GM20000 (cell line): ENCODE data around the gene PTRHD1.

Experiments used
- DNase-seq: peaks from one replicate; pipeline ENCODE4 v3.0.0; 2012; ENCODE audit warnings: low spot score
- CTCF ChIP-seq: IDR thresholded peaks from 2 replicates; pipeline ENCODE4 v1.5.1; 2012; ENCODE audit warnings: mild to moderate bottlenecking, control low read depth; ENCODE audit errors: extremely low read depth, missing control alignments

Gene PTRHD1

DNA sequence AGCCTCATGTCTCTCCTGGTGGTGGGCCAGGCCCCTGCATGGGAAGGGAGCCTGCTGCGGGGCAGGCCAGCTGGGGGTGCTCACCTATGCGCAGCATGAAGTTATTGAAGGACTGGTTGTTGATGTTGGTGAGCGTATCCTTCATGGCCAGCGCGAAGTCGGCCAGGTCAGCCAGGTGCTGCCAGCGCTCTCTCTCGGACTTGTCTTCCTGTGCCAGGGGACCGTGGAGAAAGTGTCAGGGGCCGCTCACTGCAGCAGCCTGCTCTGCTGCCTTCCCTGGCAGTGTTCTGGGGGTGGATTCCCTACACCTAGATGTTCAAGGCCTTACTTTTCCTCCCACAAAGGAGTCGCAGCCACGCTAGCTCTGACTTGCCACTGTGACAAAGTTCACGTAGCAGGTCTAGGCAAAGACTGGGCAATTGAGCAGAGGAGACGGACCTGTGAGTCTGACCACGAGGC is 28.3 kb upstream of the PTRHD1 start:
- no peak for DNase-seq
- TF ChIP-seq CTCF, result no peak

DNA sequence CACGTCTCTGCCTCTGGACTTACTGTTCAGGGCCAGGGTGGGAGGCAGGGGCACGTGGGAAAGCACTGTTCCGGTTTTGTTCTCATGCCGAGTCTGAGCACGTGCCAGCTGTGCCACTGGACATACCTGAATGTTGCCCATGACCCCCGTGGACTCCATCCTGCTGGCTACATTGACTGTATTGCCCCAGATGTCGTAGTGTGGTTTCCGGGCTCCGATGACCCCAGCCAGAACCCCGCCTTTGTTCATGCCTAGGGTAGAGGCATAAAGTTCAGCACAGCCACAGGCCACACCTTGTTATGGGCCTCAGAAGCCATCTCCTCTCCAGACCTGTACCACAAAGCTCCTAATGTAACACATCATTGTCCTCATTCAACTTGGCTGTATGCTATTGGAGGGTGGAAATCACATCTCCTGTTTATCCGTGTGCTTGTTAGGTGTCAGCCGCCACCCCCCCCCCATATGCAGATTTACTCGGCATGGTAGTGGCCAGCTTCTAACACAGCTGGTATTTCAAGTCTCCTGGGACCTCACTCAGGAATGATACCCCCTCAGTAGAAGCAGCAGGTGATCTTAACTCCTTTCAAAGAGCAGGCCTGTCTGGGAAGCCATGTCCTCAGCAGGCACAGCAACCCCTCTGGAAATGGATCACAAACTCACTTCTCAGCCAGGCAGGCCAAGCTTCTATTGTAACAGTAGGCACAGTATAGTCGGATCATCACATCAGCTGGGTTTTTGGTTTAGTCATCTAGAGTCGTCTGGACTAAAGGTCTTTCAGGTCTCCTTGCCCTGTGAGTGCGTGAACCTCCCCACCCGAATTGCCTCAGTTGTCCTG is 27.6 kb upstream of the PTRHD1 start:
- TF ChIP-seq CTCF, result no peak

DNA sequence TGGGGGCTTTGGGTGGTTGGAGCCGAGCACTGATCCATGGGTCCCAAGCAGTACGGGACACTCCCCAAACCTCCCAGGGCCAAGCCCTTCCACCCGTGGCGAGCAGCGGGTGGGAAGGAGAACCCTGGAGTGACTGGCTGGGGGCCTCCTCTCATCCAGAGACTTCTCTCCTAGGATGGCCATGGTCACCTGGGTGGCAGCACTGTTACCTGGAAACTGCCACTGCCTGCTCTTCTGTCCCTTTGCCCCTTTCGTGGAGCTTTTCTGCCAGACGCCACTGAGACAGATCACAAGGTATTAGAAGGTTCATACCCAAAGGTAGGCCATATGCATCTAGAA is 27.0 kb upstream of the PTRHD1 start:
- no peak for DNase-seq
- TF ChIP-seq CTCF, result no peak

More for the DNA sequence above, 27.6 kb upstream of the PTRHD1 start:
- no peak for DNase-seq

DNA sequence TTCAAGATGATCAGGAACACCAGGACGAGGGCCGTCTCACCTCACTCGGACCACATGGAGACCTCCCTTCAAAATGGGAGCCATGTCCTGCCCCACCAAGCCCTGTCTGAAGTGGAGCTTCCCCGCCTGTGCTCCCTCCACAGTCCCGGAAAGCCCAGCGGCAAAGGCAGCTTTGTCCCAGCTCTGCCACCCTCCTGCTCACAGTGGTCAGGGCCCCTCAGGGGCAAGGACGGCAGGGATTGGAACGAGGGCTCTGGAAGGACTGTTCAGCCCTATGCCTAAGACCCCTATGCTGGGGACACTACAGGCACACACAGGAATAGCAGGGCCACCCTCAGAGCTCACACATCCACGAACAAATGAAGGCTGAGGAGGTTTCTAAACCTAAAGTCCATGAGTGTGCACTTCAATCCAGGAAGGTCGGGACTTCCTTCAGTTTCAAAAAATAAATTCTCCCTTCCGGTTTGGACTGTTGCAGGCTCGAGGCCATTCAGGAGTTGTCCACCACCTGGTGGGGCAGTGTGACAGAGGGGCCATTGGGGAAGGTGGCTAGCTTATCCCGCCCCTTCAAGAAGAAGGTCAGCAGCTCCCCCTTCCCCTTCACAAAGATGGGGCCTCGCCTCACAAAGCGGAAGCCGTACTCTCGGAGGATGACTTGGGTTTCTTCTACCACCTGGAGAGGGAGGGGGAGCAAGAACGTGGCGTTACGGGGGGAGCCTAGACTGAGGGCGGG is 26.4 kb upstream of the PTRHD1 start:
- no peak for DNase-seq
- TF ChIP-seq CTCF, result no peak

DNA sequence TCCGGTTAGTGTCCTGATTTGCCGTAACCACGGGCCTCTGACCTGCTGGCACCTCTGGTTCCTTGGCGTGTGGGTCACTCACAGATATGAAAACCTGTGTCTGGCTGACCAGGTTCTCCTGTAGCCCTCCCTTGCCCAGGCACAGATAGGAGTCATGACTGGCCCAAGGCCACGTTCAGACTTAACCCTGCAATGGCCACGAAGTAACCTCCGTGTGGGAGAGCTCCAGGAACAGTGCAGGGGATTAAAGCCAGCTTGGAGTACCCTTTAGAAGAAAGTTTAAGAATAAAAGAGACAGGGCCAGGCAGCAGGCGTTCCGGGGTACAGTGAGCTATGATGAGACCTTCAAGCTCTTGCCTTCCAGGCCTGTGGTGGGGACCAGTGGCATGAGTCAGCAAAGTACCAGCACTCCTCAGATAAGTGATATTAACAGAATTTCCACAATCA is 25.6 kb upstream of the PTRHD1 start:
- TF ChIP-seq CTCF, result no peak

DNA sequence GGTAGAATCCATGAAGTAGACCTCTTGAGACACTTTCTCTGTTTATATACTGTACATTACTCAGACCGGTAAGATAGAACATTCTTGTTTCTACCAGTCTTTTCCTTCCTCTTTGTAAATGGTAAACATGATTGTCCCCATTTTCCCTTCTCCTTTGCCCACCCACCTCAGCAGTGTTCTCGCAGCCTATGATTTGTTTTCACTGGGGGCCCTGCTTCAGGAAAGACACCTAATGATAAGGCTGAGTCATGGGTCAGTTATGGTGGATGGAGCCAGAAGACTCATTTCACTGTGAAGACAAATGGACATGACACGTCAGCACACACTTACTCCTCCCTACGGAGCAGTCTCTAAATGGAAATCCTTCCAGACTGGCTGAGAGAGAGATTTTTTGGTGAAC is 23.7 kb upstream of the PTRHD1 start:
- TF ChIP-seq CTCF, result no peak
- no peak for DNase-seq

More for the DNA sequence above, 25.6 kb upstream of the PTRHD1 start:
- no peak for DNase-seq

DNA sequence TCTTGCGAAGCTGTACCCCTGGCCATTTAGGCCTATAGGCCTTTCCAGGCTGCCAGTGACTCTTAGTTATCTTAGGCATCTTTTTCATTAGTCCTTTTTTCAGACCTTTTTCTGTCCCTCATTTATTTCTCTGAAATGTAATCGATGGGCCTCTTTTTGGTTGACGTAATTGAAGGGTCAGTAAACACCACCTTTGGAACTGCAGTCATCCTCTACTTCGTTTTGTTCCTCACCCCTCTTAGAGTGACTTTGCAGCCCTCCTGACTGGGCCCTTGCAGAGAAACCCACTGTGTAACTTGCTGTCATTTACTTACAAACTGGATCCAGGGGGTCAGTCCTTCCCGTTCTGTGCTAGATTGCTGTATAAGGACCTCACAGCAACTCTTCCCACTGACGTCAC is 23.2 kb upstream of the PTRHD1 start:
- TF ChIP-seq CTCF, result no peak
- DNase-seq, result no peak
